ENCODE results near the gene FMNL1. TPM values are rescaled to one million over a fixed set of nuclear protein-coding genes. Genes with fewer than 3 reads are reported as not detected.

The FMNL1 gene
- total RNA-seq, 1 donor from 2014 or later = 1.1 TPM

DNA sequence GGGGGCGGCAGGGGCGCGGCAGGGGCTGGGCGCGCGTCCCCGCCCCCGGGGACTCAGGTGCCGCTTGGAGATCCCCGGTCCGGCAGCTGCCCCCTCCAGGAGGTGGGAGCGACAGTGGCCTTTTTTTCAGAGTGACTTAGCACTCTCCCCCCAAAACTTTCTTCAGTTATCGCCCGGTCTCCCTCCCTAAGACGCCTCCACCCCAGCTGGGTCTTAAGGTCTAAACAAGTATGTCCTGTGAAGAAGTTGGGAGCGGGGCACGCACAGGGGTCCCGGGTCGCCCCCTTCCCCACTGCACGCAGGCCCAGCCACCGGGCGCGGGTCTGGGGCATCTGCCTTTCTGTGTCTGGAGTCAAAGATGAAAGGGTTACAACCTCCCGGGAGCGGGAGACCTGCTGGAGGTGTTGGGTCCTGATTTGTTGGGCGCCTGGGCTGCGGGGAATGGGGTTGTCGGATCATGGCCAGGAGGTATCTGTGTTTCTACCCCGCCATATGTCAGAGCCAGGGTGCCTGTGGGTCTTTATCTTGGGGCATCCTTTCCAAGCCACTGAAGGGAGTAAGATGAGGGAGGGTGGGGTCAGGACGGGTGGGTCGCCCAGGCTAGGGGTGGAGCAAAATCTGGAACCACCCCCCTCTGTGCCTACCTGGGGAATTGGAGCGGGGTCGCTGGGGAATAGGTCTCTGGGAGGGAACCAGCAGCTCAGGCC is 757 bp downstream of the FMNL1 start:
- DNase-seq (ENCODE audit: low read depth, low spot score) = no peak

DNA sequence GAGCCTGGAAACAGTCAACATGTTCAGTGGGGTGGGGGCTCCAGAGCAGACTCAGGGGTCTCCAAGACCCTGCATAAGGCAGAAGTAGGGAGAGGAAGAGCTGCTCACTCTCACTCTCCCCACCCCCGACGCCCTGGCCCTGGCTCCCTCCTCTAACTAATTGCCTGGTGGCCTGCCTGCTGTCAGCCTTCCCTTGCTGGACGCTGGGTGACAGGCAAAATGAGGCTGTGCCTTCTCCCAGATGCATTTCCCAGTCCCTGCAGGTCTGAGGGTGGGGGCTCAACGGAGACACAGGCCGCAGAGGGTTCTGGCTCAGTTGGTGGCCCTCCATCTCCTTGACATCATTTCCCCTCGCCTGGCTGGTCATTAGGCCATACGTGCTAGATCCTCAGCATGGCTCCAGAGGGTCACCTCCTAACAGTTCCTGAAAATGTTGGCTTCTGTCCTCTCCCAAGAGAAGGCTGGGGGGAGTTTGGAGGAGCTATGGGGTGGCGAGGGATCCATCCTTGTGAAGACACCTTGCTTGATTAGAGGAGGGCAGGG is 1.4 kb downstream of the FMNL1 start:
- DNase-seq (ENCODE audit: low read depth, low spot score) = no peak

DNA sequence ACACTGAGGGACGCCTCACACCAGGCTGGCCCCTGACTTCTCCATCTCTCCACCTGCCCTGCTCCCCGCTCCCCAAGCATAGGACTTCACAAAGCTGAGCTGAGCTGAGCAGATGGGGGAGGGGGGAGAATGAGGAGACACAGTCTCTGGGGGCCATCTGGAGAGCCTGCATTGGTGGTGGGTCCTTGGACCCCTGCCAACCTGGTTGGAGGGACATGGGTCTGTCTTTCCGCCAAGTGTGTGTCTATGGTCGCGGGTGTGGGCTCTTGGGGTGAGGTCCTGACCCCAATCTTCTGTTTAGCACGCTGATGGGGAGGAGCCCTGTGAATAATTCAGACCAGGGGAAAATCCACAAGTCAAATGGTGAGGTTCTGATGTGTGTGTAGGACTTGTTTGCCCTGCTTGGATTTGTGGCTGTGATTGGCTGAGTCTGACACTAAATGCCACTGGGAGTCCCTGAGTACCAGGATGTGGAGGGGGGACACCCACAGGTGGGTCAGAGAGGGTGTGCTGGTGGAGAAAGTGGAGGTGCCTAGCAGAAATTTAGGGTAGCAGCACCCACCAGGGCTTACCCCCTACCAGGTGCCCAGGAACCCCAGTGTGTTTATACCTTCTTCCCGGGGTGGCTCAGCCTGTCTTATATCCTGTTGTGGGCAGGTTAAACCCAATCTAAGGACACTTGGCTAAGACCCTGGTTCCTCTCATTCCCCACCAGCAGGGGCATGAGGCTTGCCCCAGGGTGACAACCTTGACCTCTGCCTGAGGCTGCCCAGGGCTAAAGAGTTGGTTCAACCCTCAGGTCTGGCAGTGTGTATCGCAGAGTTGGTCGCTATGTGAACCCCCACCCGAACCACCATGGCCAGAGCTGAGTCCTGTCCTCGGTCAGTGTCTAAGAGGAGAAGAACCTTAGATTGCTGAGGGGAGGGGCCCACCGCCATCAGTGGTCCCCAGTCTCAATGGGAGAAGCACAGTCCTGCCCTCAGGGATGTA is 2.1 kb downstream of the FMNL1 start:
- DNase-seq (ENCODE audit: low read depth, low spot score) = no peak

DNA sequence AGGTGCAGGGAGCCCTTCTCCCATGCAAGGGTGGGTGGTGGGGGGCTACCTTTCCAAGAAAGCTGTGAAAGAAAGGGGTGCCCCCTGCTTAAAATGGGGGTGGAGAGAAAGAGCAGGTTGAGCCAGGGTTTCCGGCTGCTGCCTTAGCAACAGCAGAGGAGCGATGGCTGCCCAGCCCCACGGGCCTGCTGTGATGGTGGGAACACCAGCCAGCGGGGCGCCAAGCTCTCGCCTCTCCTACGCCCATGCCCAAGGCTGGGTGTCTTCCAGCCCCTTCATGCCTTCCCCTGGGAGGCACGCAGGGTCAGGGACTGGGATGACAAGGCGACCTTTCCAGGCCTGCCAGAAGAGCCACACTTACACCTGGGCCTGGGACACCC is 3.0 kb downstream of the FMNL1 start:
- DNase-seq (ENCODE audit: low read depth, low spot score) = no peak

DNA sequence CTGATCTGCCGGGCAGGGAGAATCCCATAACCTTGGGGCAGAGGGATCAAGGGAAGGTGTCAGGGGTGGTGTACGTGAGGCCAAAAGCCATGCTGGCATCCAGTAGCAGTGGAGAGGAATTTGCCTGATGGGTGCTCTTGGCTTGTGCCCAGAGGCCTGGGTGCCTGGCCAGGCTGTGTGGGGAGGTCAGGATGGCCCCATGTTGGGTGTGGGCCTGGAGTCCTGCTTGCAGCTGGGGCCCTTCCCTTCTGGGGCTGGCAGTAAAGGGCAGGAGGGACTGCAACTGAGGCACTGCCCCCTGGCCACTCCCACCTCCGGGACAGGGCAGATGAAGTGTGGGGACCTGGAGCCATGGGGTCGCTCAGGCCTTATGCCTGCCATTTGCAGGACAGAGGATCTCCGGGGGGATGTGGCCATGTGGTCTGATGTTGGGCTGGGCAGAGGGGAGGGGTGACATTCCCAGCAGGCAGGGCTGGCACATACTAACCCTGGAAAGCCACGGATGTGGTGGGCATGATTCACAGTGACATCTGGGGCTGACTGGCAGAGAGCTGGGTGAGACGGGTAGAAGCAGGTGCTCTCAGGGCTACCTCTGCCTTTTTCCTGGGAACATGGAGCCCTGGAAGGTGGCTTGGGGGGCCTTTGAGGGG is 3.5 kb downstream of the FMNL1 start:
- DNase-seq (ENCODE audit: low read depth, low spot score) = no peak

DNA sequence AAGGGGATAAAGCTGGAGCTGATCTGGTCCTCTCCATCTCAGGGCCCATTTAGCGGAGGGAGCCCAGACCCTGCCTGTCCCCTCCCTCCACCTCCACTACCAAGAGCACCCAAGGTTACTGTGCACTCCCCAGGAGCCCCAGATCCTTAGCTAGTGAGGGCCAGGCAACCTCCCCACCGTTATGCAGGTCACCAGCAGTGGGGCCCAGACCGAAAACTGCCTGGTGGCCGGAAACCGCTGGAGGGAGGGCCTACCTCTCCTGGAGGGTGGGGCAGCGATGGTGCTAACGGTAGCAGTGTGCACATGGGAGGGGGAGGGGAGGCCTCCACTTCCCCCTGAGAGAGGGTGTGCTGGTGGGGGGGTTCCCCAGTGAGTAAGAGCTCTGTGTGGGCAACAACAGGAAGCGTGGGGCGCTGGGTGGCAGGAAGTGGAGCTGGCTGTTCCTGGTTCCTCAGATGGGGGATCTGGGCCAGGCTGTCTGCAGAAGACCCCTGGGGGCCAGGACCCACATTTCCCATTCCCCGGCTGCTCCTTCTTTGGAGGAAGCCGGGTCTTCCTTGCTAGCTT is 4.4 kb downstream of the FMNL1 start:
- no peak for DNase-seq (ENCODE audit: low read depth, low spot score)

DNA sequence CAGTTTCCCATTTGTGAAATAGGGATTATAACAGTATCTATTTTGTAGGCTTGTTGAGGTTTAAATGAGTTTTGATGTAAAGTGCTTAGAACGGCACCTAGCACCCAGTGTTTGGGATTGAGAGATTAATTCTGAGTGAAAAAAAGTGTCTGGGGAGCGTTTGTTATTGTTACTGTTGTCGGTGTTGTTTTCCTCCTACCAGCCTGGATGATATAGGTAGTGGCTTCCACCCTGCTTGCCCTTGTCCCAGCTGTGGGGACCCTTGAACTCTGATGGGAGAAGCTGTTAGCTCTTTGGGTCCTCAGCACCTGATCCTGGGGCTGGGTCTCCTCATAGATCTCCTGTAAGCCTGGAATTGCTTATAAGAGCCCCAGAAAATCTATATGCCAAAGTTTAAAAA is 4.9 kb downstream of the FMNL1 start:
- DNase-seq (ENCODE audit: low read depth, low spot score) = no peak

DNA sequence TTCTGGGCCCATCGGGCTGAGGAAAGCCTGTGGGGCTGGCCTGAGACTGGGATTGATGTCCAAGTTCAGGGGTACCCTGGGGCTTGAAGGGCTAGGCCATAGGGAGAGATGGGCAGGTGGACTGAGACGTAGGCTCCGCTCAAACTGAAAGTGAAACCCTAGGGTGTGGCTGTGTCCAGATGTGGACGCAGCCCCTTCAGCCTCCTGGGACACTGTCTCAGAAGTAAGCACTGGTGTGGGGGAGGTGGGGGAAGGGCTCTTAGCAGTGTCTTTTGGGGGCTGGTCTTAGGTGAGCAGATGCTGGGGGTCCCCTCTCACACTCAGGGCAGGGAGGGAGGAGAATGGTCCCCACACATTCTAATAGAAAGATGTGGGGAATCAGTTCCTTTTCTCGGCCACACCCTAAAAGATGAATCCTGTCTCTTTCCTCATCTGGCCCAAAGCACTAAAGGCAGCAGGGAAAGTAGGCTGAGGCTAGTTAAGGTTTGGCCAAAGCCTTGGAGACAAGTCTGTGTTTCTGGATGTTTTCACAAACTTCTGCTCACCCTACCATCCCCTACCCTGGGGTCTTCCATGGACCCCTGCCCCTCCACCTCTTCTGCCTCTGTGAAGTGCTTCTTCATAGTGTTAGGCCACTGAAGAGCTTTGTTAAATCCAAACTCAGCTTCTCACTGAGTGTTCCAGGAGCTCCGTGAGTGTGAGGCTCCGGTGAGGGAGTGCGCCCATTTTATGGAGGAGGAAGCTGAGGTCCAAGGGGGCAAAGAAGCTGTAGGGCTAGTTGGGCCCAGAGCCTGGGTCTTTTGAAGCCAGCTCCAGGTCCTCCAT is 5.6 kb downstream of the FMNL1 start:
- no peak for DNase-seq (ENCODE audit: low read depth, low spot score)

DNA sequence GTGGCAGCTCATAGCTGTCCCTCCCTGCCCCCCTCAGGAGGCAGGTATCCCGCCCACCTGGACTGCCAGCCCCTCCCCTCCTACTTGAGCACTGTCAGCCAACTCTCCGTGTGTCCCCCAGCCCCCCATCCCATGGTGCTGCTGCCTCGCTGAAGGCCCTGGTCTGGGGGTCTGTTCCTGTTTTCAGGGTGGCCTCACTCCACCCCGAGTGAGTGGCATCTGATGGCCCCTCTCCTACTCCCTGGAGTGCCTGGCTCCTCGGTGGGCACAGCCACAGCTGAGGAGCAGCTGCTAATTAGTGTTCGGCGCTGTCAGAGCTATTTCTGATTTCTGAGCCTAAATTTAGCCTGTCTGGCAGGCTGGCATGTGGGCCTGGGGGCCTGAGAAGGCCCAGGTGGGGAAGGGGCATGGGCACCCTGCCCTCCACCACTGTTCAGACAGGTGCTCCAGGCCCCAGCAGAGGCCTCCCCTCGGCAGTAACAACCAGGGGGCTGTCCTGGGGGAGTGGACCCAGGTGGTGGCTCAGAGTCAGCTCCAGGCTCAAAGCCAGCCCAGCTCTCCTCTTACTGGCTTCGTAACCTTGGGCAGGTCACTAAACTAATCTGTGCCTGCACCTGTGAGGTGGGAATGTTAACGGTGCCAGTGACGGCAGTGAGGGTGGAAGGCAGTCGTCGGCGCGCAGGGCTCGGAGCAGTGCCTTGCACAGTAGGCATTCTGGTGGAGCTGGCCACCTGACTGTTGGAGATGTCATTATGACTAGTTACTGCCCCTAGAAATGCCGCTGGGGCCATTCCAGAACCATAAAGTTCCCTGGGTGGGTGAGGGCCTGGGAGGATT is 6.5 kb downstream of the FMNL1 start:
- DNase-seq (ENCODE audit: low read depth, low spot score) = no peak

DNA sequence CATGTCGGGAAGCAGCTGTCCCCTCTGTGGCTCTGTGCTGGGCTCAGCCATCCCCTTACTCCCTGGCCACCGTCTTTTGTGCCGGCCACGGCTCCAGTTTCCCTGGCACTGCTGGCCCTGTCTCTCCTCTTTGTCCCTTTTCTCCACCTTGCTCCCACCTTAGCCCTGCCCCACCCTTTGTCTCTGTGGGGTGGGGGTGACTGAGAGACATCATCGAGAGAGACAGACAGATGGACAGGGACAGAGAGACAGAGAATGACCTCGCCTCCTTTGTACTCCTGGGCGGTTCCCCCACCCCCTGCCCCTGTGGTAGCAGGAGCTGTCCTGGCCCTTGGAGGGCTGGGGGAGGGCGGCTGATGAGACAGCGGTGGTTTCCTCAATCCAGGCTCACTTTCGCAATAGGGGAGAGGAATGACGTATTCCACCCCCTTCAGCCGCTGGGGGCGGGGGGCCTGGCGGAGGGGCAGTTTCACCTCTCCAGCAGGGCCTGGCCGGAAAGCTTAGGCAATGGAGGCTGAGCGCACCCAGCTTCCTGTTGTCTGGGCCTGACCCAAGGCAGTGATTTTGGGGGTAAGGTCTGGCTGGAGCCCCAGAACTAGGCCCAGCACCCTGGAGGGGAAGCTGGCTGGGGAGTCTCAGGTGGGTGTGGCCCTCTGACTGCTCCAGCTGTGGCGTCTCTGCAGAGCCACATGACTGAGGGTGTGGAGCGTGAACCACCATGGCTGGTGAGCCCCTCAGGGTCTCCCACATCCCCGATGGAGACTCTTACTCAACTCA is 7.3 kb downstream of the FMNL1 start:
- no peak for DNase-seq (ENCODE audit: low read depth, low spot score)

DNA sequence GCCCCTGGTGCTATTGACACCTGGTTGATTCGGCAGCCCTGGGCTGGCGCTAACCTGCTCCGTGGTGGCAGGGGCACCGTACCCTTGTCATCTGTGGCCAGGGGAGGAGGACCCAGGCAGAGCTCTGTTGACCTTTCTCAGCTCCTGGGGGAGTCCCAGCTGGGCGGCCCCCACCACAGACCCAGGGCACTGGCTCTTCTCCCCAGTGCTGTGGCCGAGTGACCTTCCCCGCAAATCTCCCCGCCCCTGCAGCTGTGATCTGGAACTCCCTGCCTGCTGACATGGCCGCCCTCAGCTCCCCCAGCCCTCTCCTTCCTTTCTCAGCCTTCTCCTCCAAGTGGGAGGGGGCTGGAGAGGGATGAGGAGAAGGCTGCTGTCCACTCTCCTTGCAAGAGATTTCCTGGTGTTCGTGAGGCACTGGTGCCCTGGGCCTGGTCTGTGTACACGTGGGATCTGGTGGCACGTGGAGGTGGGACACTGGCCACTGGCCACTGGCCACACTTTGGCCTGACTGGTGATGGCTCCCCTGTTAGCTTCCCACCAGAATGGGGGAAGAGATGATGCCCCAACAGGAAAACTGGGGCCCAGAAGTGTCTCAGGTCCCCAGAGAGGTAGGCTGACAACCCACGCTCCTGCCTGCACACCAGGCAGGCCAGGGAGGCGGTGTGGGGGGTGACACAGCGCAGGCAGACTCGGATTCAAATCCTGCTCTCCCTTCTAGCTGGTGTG is 8.2 kb downstream of the FMNL1 start:
- DNase-seq (ENCODE audit: low read depth, low spot score) = no peak

DNA sequence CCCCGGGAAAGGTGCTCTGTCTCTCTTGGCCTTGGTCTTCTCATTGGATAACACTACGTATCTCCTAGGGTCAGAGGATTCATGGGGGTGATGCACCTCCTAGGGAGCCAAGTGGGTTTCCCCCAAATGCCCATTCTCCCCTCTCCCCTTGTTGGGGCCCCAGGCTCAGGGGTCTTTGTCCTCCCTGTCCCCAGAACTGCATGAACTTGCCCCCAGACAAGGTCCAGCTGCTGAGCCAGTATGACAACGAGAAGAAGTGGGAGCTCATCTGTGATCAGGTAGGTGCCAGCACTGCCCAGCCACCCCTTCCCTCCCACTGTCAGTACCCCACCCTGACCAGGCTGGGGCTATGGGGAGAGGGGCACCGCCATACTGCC is 8.7 kb downstream of the FMNL1 start:
- no peak for DNase-seq (ENCODE audit: low read depth, low spot score)

DNA sequence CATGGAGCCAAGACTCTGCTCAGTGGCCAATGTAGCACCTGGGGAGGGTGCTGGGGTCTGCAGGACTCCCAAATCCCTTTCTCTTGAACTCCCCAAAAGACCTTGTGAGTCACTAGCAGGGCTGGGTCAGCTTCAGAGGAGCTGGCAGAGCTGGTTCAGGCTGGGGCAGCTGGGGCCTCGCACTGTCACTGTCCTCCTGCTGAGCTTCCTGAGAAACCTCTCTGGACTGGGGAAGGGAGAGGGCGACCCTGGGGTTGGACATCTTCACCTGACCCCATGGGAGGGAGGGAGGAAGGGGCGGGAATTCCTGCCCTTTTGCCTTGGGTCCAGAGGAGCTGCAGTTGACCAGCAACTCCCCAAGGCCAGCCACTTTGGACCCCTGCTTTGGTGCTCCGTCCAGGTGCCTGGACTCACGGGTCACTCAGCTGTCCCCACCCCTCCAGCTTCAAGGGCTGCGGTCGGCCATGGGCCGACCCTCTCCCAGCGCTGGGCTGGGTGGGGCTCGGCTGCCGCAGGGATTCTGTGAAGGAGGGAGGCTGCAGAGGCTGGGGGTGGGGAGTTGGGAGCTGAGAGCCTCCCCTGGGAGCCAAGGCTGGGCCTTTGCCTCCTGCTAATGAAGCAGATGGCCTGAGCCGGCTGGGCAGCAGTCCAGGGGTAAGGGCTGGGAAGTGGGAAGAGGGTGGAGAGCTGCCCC is 9.2 kb downstream of the FMNL1 start:
- no peak for DNase-seq (ENCODE audit: low read depth, low spot score)

DNA sequence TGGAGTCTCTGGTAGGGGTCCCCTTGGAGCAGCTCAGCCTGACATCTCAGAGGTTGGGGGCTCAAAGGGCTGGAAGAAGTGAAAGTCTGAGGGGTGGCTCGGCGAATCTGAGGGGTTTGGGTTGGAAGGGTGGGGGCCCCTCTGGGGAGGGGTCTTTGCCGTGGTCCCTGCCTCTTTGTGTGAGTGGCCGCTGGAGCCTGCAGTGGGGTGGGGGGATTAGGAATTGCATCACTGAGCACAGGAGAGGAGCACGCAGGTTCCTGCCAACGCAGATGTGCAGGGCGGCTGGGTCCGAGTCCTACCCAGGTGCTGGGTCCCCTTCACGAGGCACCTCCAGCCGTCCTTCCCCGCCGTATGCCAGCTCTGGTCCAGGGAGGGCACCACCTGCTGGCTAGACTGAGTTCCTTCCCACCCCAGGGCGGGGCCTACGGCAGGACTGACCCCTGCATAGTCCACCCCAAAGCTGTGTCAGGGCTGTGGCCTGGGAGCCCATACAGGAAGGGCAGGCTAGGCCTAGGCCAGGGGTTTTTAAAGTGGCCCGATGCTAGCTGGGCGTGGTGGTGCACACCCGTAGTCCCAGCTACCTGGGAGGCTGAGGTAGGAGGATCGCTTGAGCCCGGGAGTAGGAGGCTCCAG is 9.9 kb downstream of the FMNL1 start:
- DNase-seq (ENCODE audit: low read depth, low spot score) = no peak

DNA sequence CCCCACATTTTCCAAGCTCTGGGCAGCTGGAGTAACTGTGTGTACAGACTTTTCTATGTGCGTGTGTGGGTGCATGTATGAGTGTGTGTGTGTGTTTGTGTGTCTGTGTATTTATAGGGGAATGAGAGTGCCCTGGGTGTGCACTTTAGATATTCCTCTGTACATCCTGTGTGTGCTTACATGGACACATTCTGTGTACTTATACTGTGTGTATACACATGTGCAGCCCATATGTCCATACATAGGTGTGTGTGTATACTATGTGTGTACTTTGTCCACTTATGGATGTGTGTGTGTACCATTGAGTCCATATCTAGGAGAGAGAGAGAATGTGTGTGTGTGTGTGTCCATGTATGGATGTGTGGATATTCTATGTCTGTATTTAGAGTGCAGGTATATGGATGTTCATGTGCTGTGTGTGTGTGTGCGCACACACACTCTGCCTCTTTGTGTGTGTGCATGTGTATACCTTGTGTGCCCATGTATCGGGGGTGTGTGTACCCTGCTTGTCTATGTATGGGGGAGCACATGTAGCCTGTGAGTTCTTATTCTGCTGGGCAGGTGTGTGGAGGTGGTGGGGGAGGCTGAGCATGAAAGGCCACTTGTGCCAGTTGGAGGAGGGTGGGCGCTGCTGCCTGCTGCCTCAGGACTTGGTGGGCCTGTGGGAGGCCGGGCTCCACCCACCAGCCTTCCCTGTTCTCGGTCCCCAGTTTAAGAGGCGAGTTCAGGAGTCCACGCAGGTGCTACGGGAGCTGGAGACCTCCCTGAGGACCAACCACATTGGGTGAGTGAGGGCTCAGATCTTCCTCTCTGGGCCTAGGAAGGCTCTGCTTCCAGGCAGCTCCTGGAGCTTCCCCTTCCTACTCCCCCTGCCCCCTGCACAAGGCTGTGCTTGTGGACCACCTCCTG is 11.1 kb downstream of the FMNL1 start:
- DNase-seq (ENCODE audit: low read depth, low spot score) = no peak

DNA sequence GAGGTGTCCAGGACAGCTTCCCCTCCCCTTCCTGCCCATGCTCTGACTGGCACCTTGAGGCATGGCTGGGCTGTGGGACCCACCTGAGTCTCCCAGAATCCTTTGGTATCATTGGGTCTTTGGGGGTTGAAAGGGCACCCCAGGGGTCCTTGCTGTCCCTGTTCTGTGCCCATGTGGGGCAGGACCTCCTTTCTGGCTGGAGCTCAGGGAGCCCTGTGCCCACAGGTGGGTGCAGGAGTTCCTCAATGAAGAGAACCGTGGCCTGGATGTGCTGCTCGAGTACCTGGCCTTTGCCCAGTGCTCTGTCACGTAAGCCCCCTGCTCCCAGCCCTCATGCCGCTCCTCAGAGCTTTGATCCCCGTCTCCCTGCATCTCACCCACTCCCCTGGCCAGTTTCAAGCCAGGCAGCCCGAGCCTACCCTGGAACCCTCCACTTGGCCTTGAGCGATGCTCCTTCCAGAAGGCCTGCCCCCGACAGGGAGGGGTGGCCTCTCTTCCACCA is 11.8 kb downstream of the FMNL1 start:
- no peak for DNase-seq (ENCODE audit: low read depth, low spot score)
